NCI-H1048 (cell line): ENCODE measurements around the gene FIBP.

Experiments used
- DNase-seq: peaks from one replicate; lab custom pipeline; 2025; lab: John Stamatoyannopoulos, UW

Gene FIBP

DNA sequence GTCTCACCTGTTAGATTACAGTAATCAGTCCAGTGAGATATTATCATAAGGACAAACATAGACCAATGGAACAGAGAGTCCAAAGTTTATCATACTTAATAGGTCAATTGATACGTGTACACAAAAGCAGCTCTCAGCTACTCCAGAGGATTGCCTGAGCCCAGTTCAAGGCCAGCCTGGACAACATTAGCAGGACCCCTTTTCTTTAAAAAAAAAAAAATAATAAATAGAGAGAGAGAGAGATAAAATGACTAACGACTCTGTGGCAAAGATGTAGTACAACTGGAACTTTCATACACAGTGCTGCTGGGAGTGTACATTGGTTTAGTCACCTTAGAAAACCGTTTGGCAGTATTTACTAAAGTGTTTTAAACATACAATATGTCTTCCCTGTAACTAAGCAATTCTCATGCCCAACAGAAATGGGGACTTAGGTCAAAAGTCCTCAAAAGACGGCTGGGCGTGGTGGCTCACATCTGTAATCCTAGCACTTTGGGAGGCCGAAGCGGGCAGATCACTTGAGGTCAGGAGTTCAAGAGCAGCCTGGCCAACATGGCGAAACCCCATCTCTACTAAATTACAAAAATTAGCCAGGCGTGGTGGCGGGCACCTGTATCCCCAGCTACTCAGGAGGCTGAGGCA lies 43.9 kb downstream of the FIBP start:
- DNase-seq = no peak

DNA sequence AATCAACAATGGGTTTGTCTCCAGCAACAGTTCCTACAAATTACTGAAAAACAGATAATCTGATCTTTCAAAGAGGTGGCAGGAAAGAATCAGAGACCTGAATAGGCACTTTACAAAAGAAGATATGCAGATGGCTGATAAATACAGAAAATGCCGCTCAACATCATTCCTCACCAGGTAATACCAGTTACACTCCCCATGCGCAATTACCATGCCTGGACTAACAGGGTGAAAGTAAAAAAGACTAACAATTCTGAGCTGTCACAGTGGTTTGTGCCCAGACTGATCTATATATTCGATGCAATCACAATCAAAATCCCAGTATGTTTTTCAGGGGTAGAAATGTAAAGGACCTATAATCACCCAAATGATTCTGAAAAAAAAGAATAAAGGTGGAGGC lies 44.5 kb downstream of the FIBP start:
- no peak for DNase-seq

DNA sequence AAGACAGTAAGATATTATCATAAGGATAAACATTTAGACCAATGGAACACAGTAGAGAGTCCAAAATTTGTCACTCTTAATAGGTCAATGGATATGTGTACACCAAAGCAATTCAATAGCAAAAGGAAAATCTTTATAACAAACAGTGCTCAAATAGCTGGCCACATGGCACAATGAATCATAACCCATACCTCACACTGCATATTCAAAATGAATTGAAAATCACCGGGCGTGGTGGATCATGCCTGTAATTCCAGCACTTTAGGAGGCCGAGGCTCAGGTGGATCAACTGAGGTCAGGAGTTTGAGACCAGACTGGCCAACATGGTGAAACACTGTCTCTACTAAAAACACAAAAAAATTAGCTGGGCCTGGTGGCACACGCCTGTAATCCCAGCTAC lies 46.1 kb downstream of the FIBP start:
- no peak for DNase-seq

DNA sequence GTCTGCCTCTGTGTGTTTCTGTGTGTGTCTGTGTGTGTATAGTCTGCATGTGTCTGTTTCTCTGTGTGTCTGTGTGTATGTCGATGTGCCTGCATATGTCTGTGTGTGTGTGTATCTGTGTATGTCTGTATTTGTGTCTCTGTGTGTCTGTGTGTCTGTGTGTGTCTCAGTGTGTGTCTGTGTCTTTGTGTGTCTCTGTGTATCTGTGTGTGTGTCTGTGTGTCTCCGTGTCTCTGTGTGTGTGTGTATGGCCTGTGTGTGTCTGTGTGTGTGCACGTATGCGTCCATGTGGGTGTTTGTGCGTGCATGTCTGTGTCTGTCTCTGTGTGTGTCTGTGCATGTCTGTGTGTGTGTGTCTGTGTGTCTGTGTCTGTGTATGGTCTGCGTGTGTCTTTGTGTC lies 54.1 kb downstream of the FIBP start:
- no peak for DNase-seq
